Common myeloid progenitor, CD34-positive (primary cell): ENCODE results near the gene NPSR1.

Experiments
- CTCF ChIA-PET: fragments of 350-600 bp; sonication (Branson Sonifier 250); formaldehyde crosslinking; loops from one replicate; lab custom pipeline; 2021; ENCODE audit warnings: antibody characterized with exemption; lab: Charles Lee
- POLR2A ChIA-PET: fragments of 350-600 bp; sonication (Branson Sonifier 250); formaldehyde crosslinking; loops from one replicate; lab custom pipeline; 2021; ENCODE audit warnings: antibody characterized with exemption; lab: Charles Lee
- DNase-seq, 3 donors: peaks; one replicate each; pipeline versions ENCODE4 v3.0.0 to v3.0.0-alpha.2; 2013
- H3K27ac ChIP-seq, 2 experiments: 1 replicate in 1 of 2; 2 replicates in 1 of 2; pipeline ENCODE4 v1.7.0; 2013; ENCODE audit warnings: inconsistent platforms in 2 of 2, low read length in 2 of 2, mild to moderate bottlenecking in 2 of 2, low read depth in 1 of 2, moderate library complexity in 1 of 2; ENCODE audit not compliant: severe bottlenecking in 2 of 2, insufficient read depth in 1 of 2, poor library complexity in 1 of 2
- H3K27me3 ChIP-seq, 5 experiments: replicated peaks in 2 of 5; 1 replicate in 3 of 5; 2 replicates in 2 of 5; pipeline versions ENCODE4 v1.6.1 to v1.7.0; 2013; ENCODE audit warnings: low read length in 4 of 5, mild to moderate bottlenecking in 2 of 5, moderate library complexity in 2 of 5, inconsistent platforms in 1 of 5; ENCODE audit not compliant: insufficient read depth in 5 of 5, control insufficient read depth in 4 of 5
- H3K36me3 ChIP-seq, 4 experiments: 1 replicate in 2 of 4; 2 replicates in 2 of 4; pipeline versions ENCODE4 v1.6.1 to v1.7.0; 2013; ENCODE audit warnings: low read length in 3 of 4, control low read depth in 1 of 4, mild to moderate bottlenecking in 1 of 4; ENCODE audit not compliant: control insufficient read depth in 4 of 4, insufficient read depth in 4 of 4
- H3K4me1 ChIP-seq, 4 experiments: 1 replicate in 3 of 4; 2 replicates in 1 of 4; pipeline versions ENCODE4 v1.6.1 to v1.7.1; 2013; ENCODE audit warnings: low read length in 3 of 4, mild to moderate bottlenecking in 3 of 4, control low read depth in 1 of 4, inconsistent platforms in 1 of 4, moderate library complexity in 1 of 4; ENCODE audit not compliant: control insufficient read depth in 4 of 4, insufficient read depth in 4 of 4; ENCODE audit errors: control extremely low read depth in 1 of 4
- H3K4me3 ChIP-seq, 7 experiments: 1 replicate in 4 of 7; 2 replicates in 3 of 7; pipeline versions ENCODE4 v1.5.1 to v1.7.0; 2013; ENCODE audit warnings: mild to moderate bottlenecking in 7 of 7, low read length in 6 of 7, moderate library complexity in 6 of 7, inconsistent platforms in 2 of 7, low read depth in 2 of 7, control low read depth in 1 of 7; ENCODE audit not compliant: insufficient read depth in 4 of 7, control insufficient read depth in 1 of 7; ENCODE audit errors: extremely low read depth in 1 of 7
- H3K9me3 ChIP-seq, 5 experiments: 1 replicate in 4 of 5; 2 replicates in 1 of 5; pipeline versions ENCODE4 v1.6.1 to v1.7.1; 2013; ENCODE audit warnings: low read length in 4 of 5, mild to moderate bottlenecking in 2 of 5, inconsistent platforms in 1 of 5, low read depth in 1 of 5, moderate library complexity in 1 of 5; ENCODE audit not compliant: control insufficient read depth in 4 of 5, insufficient read depth in 2 of 5; ENCODE audit errors: control extremely low read depth in 1 of 5
- WGBS: methylation state at CpG from one replicate; pipeline ENCODE4 v1.1.5; 2013; ENCODE audit not compliant: insufficient coverage; 5-methylcytosine and 5-hydroxymethylcytosine counted together

The NPSR1 gene

GRCh38 chr7:34761627-34762026 is 103.6 kb downstream of the NPSR1 start:
- no peaks in the 10 kb centered on the region for H3K9me3 ChIP-seq
- no peaks in the 10 kb centered on the region for H3K4me1 ChIP-seq
- H3K27ac ChIP-seq: no peak overlapping the region
- DNase-seq: no peak
- H3K27me3 ChIP-seq: no peaks in the 10 kb centered on the region
- H3K36me3 ChIP-seq: no peaks in the 10 kb centered on the region
- no peak overlapping the region for H3K4me3 ChIP-seq
- ChIA-PET CTCF (interaction anchor here (1.0 to 1.6 kb wide), 2 partner anchors 12 to 20 kb away, joined by 3 to 6 read pairs; no protein-coding TSS in a partner anchor), POLR2A (no interaction called here)

DNA sequence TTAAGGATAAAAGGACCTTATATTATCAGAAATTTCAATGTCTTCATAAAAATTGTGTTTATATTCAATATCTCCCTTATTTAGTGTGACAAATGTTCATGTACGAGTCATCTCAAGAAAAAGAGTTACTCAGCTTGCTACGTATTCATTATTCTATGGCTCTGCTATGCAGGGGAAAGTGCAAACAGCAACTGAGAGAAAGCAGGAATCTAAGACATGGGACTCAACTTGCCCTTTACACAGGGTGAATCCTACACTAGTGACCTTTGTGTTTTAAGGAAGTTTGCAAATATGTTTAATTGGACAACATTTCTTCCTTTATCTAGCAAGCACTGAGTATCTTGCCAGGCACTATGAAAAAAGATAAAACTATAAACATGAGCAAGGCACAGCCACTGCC is 104.7 kb downstream of the NPSR1 start:
- ChIA-PET POLR2A (no interaction called here), CTCF (interaction anchor here (1.0 to 1.6 kb wide), 3 partner anchors 11 to 61 kb away, joined by 3 to 6 read pairs (median 4); no protein-coding TSS in a partner anchor)
- Histone ChIP-seq H3K9me3 (no peaks in the 10 kb centered on the region), H3K27ac (no peak overlapping the region), H3K4me1 (no peaks in the 10 kb centered on the region), H3K4me3 (no peak overlapping the region), H3K36me3 (no peaks in the 10 kb centered on the region), H3K27me3 (no peaks in the 10 kb centered on the region)
- 100% methylated on average over 1 of the region's 2 CpGs for WGBS
- no peak for DNase-seq

- POLR2A ChIA-PET: no interaction called here
- no peak overlapping the region for H3K4me3 ChIP-seq
- CTCF ChIA-PET: interaction anchor here (1.4 to 1.5 kb wide), 2 partner anchors 9 to 10 kb away, joined by 4 to 6 read pairs; no protein-coding TSS in a partner anchor
Observed at GRCh38 chr7:34772296-34772938, 114.4 kb downstream of the NPSR1 start.

DNA sequence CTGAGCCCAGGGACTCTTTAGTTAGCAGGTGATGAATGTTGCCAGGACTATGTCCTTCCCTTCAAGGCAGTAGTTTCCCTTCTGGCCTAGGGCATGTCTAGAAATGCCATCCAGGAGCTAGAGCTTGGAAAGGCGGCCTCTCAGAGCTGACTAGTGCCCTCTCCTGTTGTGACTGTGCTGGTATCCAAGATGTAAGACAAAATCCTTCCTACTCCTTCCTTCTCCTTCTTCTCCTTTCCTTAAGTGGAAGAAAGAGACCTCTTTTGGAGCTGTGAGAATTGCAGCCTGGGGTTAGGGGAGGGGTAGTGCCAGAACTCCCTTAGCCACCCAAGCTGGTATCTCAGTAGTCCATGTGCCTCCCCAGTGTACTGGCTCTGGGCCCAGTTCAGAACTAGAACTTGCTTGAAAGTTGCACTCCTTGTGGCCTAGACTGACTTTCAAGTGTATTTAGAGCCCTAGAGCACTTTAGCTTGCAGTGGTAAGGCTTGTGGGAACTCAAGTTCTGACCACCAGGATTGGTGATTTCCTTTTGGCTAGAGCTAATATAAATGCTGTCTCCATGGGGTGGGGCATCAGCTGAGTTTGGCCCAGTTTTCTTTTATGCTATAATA is 118.8 kb downstream of the NPSR1 start:
- Histone ChIP-seq H3K4me3 (no peak overlapping the region), H3K4me1 (no peaks in the 10 kb centered on the region), H3K27me3 (no peaks in the 10 kb centered on the region), H3K27ac (no peak overlapping the region), H3K36me3 (no peaks in the 10 kb centered on the region), H3K9me3 (peaks cover 0 to 8% (median 4%) of the 10 kb centered on the region in 5 experiments)
- WGBS: no CpG with 5 or more reads among the region's 1 CpG
- ChIA-PET POLR2A (no interaction called here), CTCF (no interaction called here)
- DNase-seq: no peak

More at GRCh38 chr7:34772296-34772938, 114.4 kb downstream of the NPSR1 start:
- no peak for DNase-seq
- Histone ChIP-seq H3K36me3 (no peaks in the 10 kb centered on the region), H3K27me3 (no peaks in the 10 kb centered on the region), H3K4me1 (no peaks in the 10 kb centered on the region), H3K9me3 (peaks cover 0 to 4% (median 0%) of the 10 kb centered on the region in 5 experiments), H3K27ac (no peak overlapping the region)

DNA sequence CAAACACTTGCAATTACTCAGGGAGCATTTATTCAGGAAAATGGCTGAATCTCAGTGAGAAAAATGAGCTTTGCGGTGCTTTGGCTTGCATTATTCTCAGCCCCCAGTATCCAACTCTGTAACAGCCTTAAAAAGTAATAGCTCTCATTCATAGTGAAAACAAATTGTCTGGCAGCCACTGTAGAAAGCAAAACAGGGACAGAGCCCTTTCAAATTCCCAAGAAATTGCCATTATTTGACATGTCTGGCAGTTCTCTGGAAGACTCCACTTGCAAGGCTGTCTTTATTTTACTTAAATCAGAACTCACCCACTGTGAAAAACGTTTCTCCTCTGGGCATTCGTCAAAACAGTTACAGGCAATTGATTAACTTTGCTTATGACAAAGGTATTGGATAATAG is 122.5 kb downstream of the NPSR1 start:
- ChIA-PET POLR2A (no interaction called here), CTCF (no interaction called here)
- H3K9me3 ChIP-seq: peaks cover 0 to 12% (median 7%) of the 10 kb centered on the region in 5 experiments
- no peaks in the 10 kb centered on the region for H3K36me3 ChIP-seq
- no peaks in the 10 kb centered on the region for H3K4me1 ChIP-seq
- no peak for DNase-seq
- no peak overlapping the region for H3K4me3 ChIP-seq
- no peaks in the 10 kb centered on the region for H3K27me3 ChIP-seq
- H3K27ac ChIP-seq: no peak overlapping the region
- 88% methylated on average over 1 of the region's 3 CpGs for WGBS

- Histone ChIP-seq H3K27ac (no peak overlapping the region), H3K36me3 (no peaks in the 10 kb centered on the region), H3K4me1 (no peaks in the 10 kb centered on the region), H3K9me3 (peaks cover 0 to 5% (median 0%) of the 10 kb centered on the region in 5 experiments), H3K4me3 (no peak overlapping the region), H3K27me3 (no peaks in the 10 kb centered on the region)
- CTCF ChIA-PET: interaction anchor here (1.4 kb wide), 1 partner anchor 9 kb away, joined by 3 read pairs; no protein-coding TSS in a partner anchor
- DNase-seq: no peak
- POLR2A ChIA-PET: no interaction called here
- no CpG with 5 or more reads among the region's 1 CpG for WGBS
Observed at GRCh38 chr7:34787586-34787985, 129.6 kb downstream of the NPSR1 start.

DNA sequence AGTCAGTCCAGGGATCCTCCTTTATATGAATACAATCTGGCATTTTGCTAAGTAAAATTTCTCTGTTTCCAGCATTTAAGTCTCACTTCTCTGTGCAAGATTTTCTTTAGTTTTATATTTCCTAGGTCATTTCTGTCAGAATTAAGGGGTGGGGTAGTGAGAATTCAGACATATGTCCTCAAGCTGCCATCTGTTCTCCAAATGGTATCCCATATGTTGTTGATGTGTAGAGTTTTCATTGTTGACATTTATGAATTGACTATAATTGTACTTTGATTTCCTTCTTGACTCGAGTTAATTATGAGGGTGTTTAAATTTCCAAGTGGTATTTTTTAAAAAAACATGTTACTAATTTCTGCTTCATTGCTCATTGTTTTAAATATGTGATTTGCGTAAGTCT is 148.8 kb downstream of the NPSR1 start:
- no CpG with 5 or more reads among the region's 2 CpGs for WGBS
- ChIA-PET POLR2A (no interaction called here), CTCF (no interaction called here)
- Histone ChIP-seq H3K27me3 (peaks cover 0 to 2% (median 0%) of the 10 kb centered on the region in 5 experiments), H3K27ac (no peak overlapping the region), H3K9me3 (peaks cover 0 to 3% (median 0%) of the 10 kb centered on the region in 5 experiments), H3K36me3 (no peaks in the 10 kb centered on the region), H3K4me1 (no peaks in the 10 kb centered on the region), H3K4me3 (no peak overlapping the region)
- no peak for DNase-seq
